Mesendoderm (in vitro differentiated cells): ENCODE measurements around the gene BPIFB3.
"Not testable (repeated sequence)": the region's sequence is repeated elsewhere in the genome, so short reads cannot be mapped to it uniquely, and the experiment has no call there.

Source experiments
- DNase-seq: peaks from one replicate; pipeline ENCODE4 v3.0.0; 2013
- H2AK5ac ChIP-seq: 2 replicates; pipeline ENCODE4 v1.6.1; 2013; ENCODE audit warnings: low read length, inconsistent platforms
- H2BK120ac ChIP-seq: 2 replicates; pipeline ENCODE4 v1.6.1; 2013; ENCODE audit warnings: low read depth, mild to moderate bottlenecking, low read length, moderate library complexity, mixed read lengths
- H2BK15ac ChIP-seq: replicated peaks from 2 replicates; pipeline ENCODE4 v1.6.1; 2013; ENCODE audit warnings: low read depth, mild to moderate bottlenecking, moderate library complexity
- H2BK5ac ChIP-seq: 2 replicates; pipeline ENCODE4 v1.6.1; 2013; ENCODE audit warnings: low read length, inconsistent platforms
- H3K18ac ChIP-seq: 2 replicates; pipeline ENCODE4 v1.6.1; 2013; ENCODE audit warnings: mild to moderate bottlenecking, low read length, mixed read lengths
- H3K23ac ChIP-seq: one replicate; pipeline ENCODE4 v1.6.1; 2013; ENCODE audit warnings: low read length
- H3K27ac ChIP-seq: 2 replicates; pipeline ENCODE4 v1.5.1; 2013; ENCODE audit warnings: low read depth, mild to moderate bottlenecking, inconsistent platforms, low read length, moderate library complexity
- H3K27me3 ChIP-seq: 2 replicates; pipeline ENCODE4 v1.6.1; 2013; ENCODE audit warnings: low read length, control low read depth, mild to moderate bottlenecking, inconsistent platforms; ENCODE audit not compliant: insufficient read depth, poor library complexity
- H3K36me3 ChIP-seq: 2 replicates; pipeline ENCODE4 v1.6.1; 2013; ENCODE audit warnings: low read length, inconsistent platforms; ENCODE audit not compliant: control insufficient read depth, insufficient read depth
- H3K4ac ChIP-seq: one replicate; pipeline ENCODE4 v1.6.1; 2013; ENCODE audit warnings: low read depth, mild to moderate bottlenecking, low read length, moderate library complexity
- H3K4me1 ChIP-seq: 2 replicates; pipeline ENCODE4 v1.6.1; 2013; ENCODE audit warnings: low read depth, low read length, inconsistent platforms; ENCODE audit not compliant: control insufficient read depth
- H3K4me2 ChIP-seq: 2 replicates; pipeline ENCODE4 v1.6.1; 2013; ENCODE audit warnings: low read length
- H3K4me3 ChIP-seq: 2 replicates; pipeline ENCODE4 v1.5.1; 2013; ENCODE audit warnings: mild to moderate bottlenecking, low read length
- H3K56ac ChIP-seq: one replicate; pipeline ENCODE4 v1.6.1; 2013; ENCODE audit warnings: low read length
- H3K79me1 ChIP-seq: 2 replicates; pipeline ENCODE4 v1.6.1; 2013; ENCODE audit warnings: low read length, inconsistent platforms
- H3K79me2 ChIP-seq: 2 replicates; pipeline ENCODE4 v1.6.1; 2013; ENCODE audit warnings: mild to moderate bottlenecking, low read length; ENCODE audit not compliant: control insufficient read depth, insufficient read depth
- H3K9ac ChIP-seq: 2 replicates; pipeline ENCODE4 v1.6.1; 2013; ENCODE audit warnings: low read length, inconsistent platforms
- H4K5ac ChIP-seq: one replicate; pipeline ENCODE4 v1.6.1; 2013; ENCODE audit warnings: low read length
- H4K8ac ChIP-seq: one replicate; pipeline ENCODE4 v1.6.1; 2013; ENCODE audit warnings: low read depth, mild to moderate bottlenecking, control low read depth, low read length, moderate library complexity
- WGBS: extraction: QIAGEN DNeasy Blood & Tissue Kit; methylation state at CpG from one replicate; pipeline ENCODE4 v1.1.7; 2013; ENCODE audit warnings: low lambda C conversion rate, missing lambda C conversion rate; ENCODE audit not compliant: insufficient coverage; ENCODE audit errors: extremely low coverage; 5-methylcytosine and 5-hydroxymethylcytosine counted together

Gene BPIFB3

DNA sequence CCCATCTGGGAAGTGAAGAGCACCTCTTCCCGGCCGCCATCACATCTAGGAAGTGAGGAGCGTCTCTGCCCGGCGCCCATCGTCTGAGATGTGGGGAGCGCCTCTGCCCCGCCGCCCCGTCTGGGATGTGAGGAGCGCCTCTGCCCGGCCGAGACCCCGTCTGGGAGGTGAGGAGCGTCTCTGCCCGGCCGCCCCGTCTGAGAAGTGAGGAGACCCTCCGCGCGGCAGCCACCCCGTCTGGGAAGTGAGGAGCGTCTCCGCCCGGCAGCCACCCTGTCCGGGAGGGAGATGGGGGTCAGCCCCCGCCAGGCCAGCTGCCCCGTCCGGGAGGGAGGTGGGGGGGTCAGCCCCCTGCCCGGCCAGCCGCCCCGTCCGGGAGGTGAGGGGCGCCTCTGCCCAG is 61.8 kb downstream of the BPIFB3 start:
- not testable (repeated sequence) for H3K4me1 ChIP-seq, H3K4me2 ChIP-seq, H3K79me1 ChIP-seq, H3K36me3 ChIP-seq, H3K18ac ChIP-seq, H3K23ac ChIP-seq, H2AK5ac ChIP-seq, H4K8ac ChIP-seq, H3K27me3 ChIP-seq, DNase-seq, H2BK5ac ChIP-seq, H3K27ac ChIP-seq, H2BK120ac ChIP-seq, H4K5ac ChIP-seq, H2BK15ac ChIP-seq, H3K4ac ChIP-seq, H3K56ac ChIP-seq, H3K79me2 ChIP-seq, H3K9ac ChIP-seq, H3K4me3 ChIP-seq
- no CpG with 5 or more reads among the region's 34 CpGs for WGBS

DNA sequence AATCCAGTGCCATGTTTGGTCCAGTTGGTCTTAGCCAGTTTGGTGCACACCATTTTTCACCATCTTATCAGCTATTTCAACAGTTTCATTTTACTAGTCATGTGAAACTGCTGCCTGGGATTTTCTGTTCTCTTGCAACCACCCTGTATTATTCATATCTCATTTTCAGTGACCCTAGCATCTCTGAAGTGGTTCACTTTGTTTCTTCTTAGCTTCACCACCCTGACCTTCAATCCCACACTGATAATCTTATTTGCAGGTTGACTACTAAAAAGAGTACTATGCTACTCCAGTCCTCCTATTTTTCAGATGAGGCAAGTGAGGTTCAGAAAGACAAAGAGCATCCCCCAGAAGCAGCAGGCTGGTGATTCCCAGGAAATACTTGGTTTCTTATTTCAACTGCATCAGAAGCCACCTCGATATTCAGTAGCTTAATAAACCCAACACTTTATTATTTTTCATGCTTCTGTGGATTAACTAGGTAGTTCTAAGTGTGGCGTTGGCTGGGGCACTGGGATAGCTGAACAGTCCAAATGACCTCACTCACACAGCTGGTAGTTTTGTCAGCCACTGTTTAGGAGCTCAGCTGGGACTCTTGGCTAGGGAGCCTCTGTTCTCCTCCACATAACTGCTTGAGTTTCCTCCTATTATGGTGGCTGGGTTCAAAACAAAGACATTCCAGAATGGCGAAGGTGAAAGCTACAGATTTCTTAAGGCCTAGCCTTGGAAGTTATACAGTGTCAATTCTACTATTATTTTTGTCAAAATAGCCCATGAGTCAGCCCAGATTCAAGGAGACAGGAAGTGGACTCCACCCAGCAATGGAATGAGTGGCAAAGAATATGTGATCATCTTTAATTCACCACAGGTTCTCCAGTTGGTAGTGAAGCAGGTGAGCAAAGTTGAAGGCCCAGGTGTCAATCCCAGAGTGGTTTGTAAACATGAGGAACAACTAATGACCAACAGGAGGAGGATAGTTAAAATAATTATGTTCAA is 66.3 kb downstream of the BPIFB3 start:
- no peak overlapping the region for H3K18ac ChIP-seq
- no peak overlapping the region for H3K4ac ChIP-seq
- no peak overlapping the region for H4K5ac ChIP-seq
- no peaks in the 10 kb centered on the region for H3K4me1 ChIP-seq
- H2BK120ac ChIP-seq: no peak overlapping the region
- no peaks in the 10 kb centered on the region for H3K79me2 ChIP-seq
- DNase-seq: no peak
- no peaks in the 10 kb centered on the region for H3K27me3 ChIP-seq
- H4K8ac ChIP-seq: no peak overlapping the region
- no peak overlapping the region for H3K9ac ChIP-seq
- H2BK15ac ChIP-seq: no peak overlapping the region
- no CpG with 5 or more reads among the region's 3 CpGs for WGBS
- no peak overlapping the region for H3K56ac ChIP-seq
- H3K79me1 ChIP-seq: no peaks in the 10 kb centered on the region
- no peak overlapping the region for H3K4me3 ChIP-seq
- H3K36me3 ChIP-seq: no peaks in the 10 kb centered on the region
- H2BK5ac ChIP-seq: no peak overlapping the region
- H2AK5ac ChIP-seq: no peak overlapping the region
- H3K27ac ChIP-seq: no peak overlapping the region
- no peak overlapping the region for H3K23ac ChIP-seq
- no peak overlapping the region for H3K4me2 ChIP-seq

- H3K4me1 ChIP-seq: no peaks in the 10 kb centered on the region
- H3K4ac ChIP-seq: no peak overlapping the region
- no peak overlapping the region for H3K56ac ChIP-seq
- DNase-seq: no peak
- H2BK120ac ChIP-seq: no peak overlapping the region
- no peak overlapping the region for H4K8ac ChIP-seq
- no peaks in the 10 kb centered on the region for H3K79me2 ChIP-seq
- no peak overlapping the region for H2BK15ac ChIP-seq
- H3K36me3 ChIP-seq: no peaks in the 10 kb centered on the region
- H3K27ac ChIP-seq: no peak overlapping the region
- no CpG with 5 or more reads among the region's 3 CpGs for WGBS
- H2BK5ac ChIP-seq: no peak overlapping the region
- H3K79me1 ChIP-seq: no peaks in the 10 kb centered on the region
- H3K27me3 ChIP-seq: no peaks in the 10 kb centered on the region
- no peak overlapping the region for H4K5ac ChIP-seq
- H3K18ac ChIP-seq: no peak overlapping the region
- H3K9ac ChIP-seq: no peak overlapping the region
- H2AK5ac ChIP-seq: no peak overlapping the region
- no peak overlapping the region for H3K4me3 ChIP-seq
- H3K23ac ChIP-seq: no peak overlapping the region
- no peak overlapping the region for H3K4me2 ChIP-seq
These were observed 67.2 kb downstream of the BPIFB3 start for GRCh38 chr20:33120934-33121333.

DNA sequence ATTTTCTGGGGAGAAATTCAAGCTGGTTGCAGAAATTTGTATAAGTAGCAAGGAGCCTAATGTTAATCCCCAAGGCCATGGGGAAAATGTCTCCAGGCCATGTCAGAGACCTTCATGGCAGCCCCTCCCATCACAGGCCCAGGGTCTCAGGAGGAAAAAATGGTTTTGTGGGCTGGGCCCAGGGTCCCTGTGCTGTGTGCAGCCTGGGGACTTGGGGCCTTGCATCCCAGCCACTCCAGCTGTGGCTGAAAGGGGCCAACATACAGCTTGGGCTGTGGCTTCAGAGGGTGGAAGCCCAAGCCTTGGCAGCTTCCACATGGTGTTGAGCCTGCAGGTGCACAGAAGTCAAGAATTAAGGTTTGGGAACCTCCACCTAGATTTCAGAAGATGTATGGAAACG is 68.6 kb downstream of the BPIFB3 start:
- H2BK120ac ChIP-seq, H3K79me2 ChIP-seq, H3K18ac ChIP-seq, H3K4me1 ChIP-seq, H3K4me3 ChIP-seq, H3K27ac ChIP-seq, H2BK15ac ChIP-seq, H2BK5ac ChIP-seq, H3K4me2 ChIP-seq, H3K36me3 ChIP-seq, H4K8ac ChIP-seq, H3K27me3 ChIP-seq, DNase-seq, H3K79me1 ChIP-seq, H3K9ac ChIP-seq, H3K23ac ChIP-seq, H3K56ac ChIP-seq, H2AK5ac ChIP-seq, H4K5ac ChIP-seq, H3K4ac ChIP-seq: not testable (repeated sequence)
- no CpG with 5 or more reads among the region's 1 CpG for WGBS
